Choroid plexus epithelial cell (primary cell): ENCODE data around the gene FLNA.

Experiments
- DNase-seq: peaks from one replicate; pipeline ENCODE4 v3.0.0-alpha.2; 2010; ENCODE audit warnings: low read depth
- H3K4me3 ChIP-seq: 2 replicates; pipeline ENCODE4 v1.5.1; 2011; ENCODE audit warnings: low read depth, mild to moderate bottlenecking, control low read depth, low read length, moderate library complexity
- TF ChIP-seq, protein P1 (sequence below): conservative IDR thresholded peaks from 2 replicates; pipeline ENCODE4 v1.5.1; 2011; ENCODE audit warnings: low read depth, mild to moderate bottlenecking, control low read depth, inconsistent platforms, low read length, moderate library complexity

FLNA gene

GRCh38 chrX:154371017-154371788 lies 3.2 kb downstream of the FLNA start:
- peak overlapping the region; percentile 87 for H3K4me3 ChIP-seq
- TF ChIP-seq, protein P1, sequence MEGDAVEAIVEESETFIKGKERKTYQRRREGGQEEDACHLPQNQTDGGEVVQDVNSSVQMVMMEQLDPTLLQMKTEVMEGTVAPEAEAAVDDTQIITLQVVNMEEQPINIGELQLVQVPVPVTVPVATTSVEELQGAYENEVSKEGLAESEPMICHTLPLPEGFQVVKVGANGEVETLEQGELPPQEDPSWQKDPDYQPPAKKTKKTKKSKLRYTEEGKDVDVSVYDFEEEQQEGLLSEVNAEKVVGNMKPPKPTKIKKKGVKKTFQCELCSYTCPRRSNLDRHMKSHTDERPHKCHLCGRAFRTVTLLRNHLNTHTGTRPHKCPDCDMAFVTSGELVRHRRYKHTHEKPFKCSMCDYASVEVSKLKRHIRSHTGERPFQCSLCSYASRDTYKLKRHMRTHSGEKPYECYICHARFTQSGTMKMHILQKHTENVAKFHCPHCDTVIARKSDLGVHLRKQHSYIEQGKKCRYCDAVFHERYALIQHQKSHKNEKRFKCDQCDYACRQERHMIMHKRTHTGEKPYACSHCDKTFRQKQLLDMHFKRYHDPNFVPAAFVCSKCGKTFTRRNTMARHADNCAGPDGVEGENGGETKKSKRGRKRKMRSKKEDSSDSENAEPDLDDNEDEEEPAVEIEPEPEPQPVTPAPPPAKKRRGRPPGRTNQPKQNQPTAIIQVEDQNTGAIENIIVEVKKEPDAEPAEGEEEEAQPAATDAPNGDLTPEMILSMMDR, result no peak
- DNase-seq, result peak; percentile 94

GRCh38 chrX:154370300-154371016 lies 4.0 kb downstream of the FLNA start:
- TF ChIP-seq, protein P1, result no peak
- peak; percentile 31 for DNase-seq
- peak overlapping the region; percentile 87 for H3K4me3 ChIP-seq

DNA sequence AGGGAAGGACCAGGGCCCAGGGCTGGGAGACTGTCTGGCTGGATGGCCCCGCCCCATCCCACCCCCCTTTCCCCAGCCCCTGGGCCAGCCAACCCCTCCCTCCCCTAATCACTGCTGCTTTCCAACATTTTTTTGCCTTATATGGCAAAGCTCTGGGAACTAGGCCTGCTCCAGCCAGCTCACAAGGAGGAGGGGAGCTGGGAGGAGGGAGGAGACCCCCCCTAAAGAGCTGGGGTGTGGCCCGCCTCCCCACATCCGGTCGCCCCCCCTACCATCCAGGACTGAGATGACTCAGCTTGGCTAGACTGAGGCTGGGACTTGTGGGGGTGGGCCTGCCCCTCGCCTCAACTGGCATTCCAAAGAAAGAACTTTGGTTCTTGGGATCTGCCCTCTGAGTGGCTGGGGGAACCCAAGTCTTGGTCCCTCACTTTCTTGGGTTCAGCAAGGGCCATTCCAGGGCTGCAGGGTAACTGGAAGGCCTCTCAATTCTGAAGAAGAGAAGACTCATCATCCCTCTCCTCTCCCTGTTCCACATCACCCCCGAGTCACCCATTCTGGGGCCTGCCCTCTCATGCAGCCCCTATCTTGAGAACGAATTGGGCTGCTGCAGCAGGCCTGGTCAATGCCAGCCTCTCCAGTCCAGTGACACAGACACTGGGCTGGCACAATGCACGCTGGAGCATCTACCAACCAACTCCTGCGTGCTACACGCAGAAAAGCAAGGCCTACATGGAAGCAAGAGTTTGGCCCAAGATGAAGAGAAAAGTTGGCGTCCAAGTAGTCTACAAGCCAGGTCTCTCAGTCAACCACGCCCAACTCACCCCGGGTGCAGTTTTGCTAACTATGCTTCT lies 4.8 kb downstream of the FLNA start:
- TF ChIP-seq, protein P1, result no peak
- H3K4me3 ChIP-seq, result peak overlapping the region; percentile 87
- DNase-seq, result peak; percentile 97

DNA sequence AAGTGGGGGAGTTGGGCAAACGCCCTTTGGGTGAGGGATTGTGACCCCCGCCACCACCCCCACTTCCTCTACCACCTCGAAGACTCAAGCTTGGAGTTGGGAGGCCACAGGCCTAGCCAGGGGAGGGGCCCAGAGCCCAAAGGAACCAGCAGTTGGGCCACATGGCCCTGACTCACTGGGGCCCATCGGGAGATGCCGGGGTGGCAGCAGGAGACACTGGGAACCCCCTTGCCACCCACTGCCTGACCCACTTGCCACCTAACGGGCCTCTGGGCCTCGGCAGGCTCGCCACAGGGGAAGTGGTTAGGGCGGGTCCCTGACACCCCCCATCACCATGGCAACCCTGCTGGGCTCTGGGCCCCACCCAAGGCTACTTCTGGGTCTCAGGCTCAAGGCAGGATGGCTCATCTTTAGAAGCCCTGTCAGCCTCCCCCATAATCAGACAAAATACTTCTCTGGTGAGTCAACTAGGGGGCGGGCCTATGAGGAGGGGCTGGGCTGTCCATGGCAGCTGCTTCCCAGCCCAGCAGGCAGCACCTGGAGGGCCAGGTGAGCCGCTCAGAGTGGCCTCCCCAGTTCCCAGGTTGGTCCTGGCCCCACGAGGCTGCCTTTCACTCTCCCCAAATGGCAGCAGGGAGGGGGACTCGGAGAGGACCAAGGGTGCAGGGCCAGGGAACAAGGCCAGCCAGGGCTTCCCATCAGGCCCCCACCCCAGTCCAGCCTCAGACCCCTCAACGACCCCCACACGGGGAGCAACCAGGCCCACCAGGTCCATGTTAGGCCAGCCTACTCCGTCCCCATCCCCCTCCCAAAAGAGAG lies 5.6 kb downstream of the FLNA start:
- peak overlapping the region; percentile 65 for H3K4me3 ChIP-seq
- peak; percentile 95 for DNase-seq
- TF ChIP-seq, protein P1, result no peak

GRCh38 chrX:154367474-154368308 lies 6.7 kb downstream of the FLNA start:
- peak overlapping the region; percentile 65 for H3K4me3 ChIP-seq
- DNase-seq, result no peak
- TF ChIP-seq, protein P1, result no peak

DNA sequence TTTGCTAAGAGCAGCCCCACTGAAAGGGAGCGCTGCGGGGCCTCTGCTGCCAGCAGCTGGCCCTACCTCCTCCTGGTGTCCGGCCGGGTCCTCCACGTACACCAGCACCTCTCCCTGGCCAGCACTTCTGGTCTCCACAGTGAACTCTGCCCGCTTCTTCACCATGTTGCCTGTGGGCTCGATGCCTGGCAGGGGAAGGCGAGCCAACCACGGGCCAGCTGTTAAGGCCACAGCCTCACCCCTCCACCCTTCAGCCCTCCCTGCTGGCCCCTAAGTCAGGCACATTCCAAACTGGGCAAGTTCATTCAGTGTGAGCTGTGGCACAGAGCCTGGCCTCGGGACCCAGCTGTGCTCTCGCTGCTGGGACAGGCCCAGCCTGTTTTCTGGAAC lies 7.8 kb downstream of the FLNA start:
- no peak for DNase-seq
- H3K4me3 ChIP-seq, result no peak overlapping the region
- TF ChIP-seq, protein P1, result no peak
